WTC11 (cell line): ENCODE data around the gene GDF2.

ENCODE experiments used
- AR ChIP-seq: fragments of 250-450 bp; sonication (Bioruptor Pico); IDR thresholded peaks from 2 replicates; pipeline ENCODE4 v1.9.0; 2021; ENCODE audit warnings: mild to moderate bottlenecking
- CTCF ChIP-seq: fragments of 200-600 bp; IDR thresholded peaks from 2 replicates; pipeline ENCODE4 v1.8.0; 2022; ENCODE audit warnings: antibody characterized with exemption
- PREB ChIP-seq: sonication (generic); formaldehyde crosslinking; IDR thresholded peaks from 2 replicates; pipeline ENCODE4 v1.8.1; 2022; ENCODE audit warnings: mild to moderate bottlenecking, missing genetic modification reagents, moderate library complexity, borderline replicate concordance
- SMAD3 ChIP-seq: sonication (generic); formaldehyde crosslinking; IDR thresholded peaks from 2 replicates; pipeline ENCODE4 v1.8.0; 2022; ENCODE audit warnings: missing genetic modification reagents, mild to moderate bottlenecking, borderline replicate concordance
- SP1 ChIP-seq: sonication (generic); formaldehyde crosslinking; conservative IDR thresholded peaks from 2 replicates; pipeline ENCODE4 v1.8.1; 2022; ENCODE audit warnings: missing genetic modification reagents
- ZBTB43 ChIP-seq: sonication (generic); formaldehyde crosslinking; IDR thresholded peaks from 2 replicates; pipeline ENCODE4 v1.8.1; 2023; ENCODE audit warnings: mild to moderate bottlenecking, missing genetic modification reagents
- ZNF219 ChIP-seq: sonication (generic); formaldehyde crosslinking; IDR thresholded peaks from 2 replicates; pipeline ENCODE4 v1.8.0; 2023; ENCODE audit warnings: missing genetic modification reagents, mild to moderate bottlenecking, borderline replicate concordance

- TF ChIP-seq CTCF (no peak), ZBTB43 (CRISPR knock-in tag) (no peak), SP1 (no peak), ZNF219 (no peak), AR (no peak), SMAD3 (CRISPR knock-in tag) (no peak), PREB (CRISPR knock-in tag) (no peak)
Observed at GRCh38 chr10:47357911-47358310, 35.7 kb downstream of the GDF2 start.
